ENCODE results near the gene SYNC.

- TF ChIP-seq CTCF (IDR thresholded peaks at IDR 0.05; ENCODE audit: low read depth, low read length) (no peak), EZH2phosphoT487 (IDR thresholded peaks at IDR 0.05; ENCODE audit: low read depth) (no peak)
Measured at GRCh38 chr1:32743380-32744070, 41.0 kb upstream of the SYNC start.

All from OCI-LY3 (cell line).